ENCODE data around the gene CIRBP. TPM values are rescaled to one million over a fixed set of nuclear protein-coding genes. Genes with fewer than 3 reads are reported as not detected.

CIRBP gene
- total RNA-seq, 2 experiments from 2014 or later = 278 to 309 TPM

DNA sequence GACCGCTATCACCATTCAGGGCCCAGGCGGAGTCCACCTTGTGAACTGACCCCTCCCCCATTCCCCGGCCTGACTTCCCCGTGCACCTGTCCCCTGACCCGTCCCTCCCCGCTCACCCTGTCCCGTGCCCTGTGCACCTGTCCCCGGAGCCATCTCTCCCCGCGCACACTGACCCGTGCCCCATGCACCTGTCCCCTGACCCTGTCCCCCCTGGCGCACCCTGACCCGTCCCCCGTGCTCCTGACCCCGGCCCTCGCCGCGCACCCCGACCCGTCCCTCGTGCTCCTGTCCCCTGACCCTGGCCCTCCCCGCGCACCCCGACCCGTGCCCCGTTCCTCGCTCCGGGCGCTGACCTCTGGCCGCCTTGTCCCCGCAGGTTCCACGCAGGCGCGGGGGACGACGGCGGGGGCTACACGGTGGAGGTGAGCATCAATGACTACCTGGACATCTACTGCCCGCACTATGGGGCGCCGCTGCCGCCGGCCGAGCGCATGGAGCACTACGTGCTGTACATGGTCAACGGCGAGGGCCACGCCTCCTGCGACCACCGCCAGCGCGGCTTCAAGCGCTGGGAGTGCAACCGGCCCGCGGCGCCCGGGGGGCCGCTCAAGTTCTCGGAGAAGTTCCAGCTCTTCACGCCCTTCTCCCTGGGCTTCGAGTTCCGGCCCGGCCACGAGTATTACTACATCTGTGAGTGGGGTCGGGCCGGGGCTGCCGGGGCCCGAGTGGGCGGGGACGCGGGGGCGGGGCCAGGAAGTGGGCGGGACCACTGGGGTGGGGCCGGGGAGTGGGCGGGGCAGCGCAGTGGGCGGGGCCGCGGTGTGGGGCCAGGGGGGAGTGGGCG is 26.3 kb downstream of the CIRBP start:
- peak; percentile 48 for DNase-seq (ENCODE audit: low spot score)
- Histone ChIP-seq H3K27ac (ENCODE audit: low read depth, low read length, poor library complexity, severe bottlenecking) (no peak overlapping the region), H3K79me2 (ENCODE audit: insufficient read depth, low read depth, low read length) (no peaks in the 10 kb centered on the region), H3K4me3 (ENCODE audit: low read depth, low read length, poor library complexity, severe bottlenecking) (no peak overlapping the region), H3K4me2 (ENCODE audit: low read length) (peak overlapping the region; percentile 40; the same call in 1 of the 2 replicates), H4K20me1 (ENCODE audit: insufficient read depth, low read length) (no peaks in the 10 kb centered on the region), H3K9me2 (ENCODE audit: insufficient read depth, low read length) (no peaks in the 10 kb centered on the region), H3K36me3 (ENCODE audit: insufficient read depth, low read length) (no peaks in the 10 kb centered on the region), H3K4me1 (ENCODE audit: insufficient read depth, low read length, poor library complexity, severe bottlenecking) (peaks cover 34% of the 10 kb centered on the region), H3K9me3 (ENCODE audit: low read length) (no peaks in the 10 kb centered on the region), H2AFZ (ENCODE audit: low read length) (no peak overlapping the region)
- intact Hi-C loops (cut with micrococcal nuclease; ENCODE audit: unreplicated experiment) = no loop called here
- ChIA-PET CTCF (ENCODE audit: unreplicated experiment) (no interaction called here), POLR2A (no interaction called here)
- no TSS peak for BruUV-seq (replicated peaks)
- TF ChIP-seq EZH2phosphoT487 (IDR thresholded peaks at IDR 0.05; ENCODE audit: borderline replicate concordance, low read depth, low read length) = no peak
- no peak for TF ChIP-seq CTCF (conservative IDR thresholded peaks at IDR 0.05; ENCODE audit: low read length)

DNA sequence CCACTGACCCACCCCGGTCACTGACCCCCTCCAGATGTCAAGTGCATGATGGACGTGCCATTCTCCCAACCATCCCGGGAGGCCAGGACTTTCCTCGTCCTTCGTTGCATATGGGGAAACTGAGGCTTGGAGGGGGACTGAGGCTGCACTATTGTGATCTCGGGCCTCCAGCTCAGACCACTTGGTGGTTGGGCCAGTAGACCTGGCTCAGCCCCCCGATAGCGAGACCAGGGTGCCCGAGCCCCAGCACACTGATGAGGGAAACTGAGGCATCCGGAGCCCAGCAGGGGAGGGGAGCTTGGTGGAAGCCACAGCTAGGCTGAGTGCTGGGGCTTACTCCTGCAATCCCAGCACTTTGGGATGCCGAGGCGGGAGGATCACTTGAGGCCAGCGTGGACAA is 26.9 kb downstream of the CIRBP start:
- Histone ChIP-seq H4K20me1 (ENCODE audit: insufficient read depth, low read length) (no peaks in the 10 kb centered on the region), H2AFZ (ENCODE audit: low read length) (no peak overlapping the region), H3K9me2 (ENCODE audit: insufficient read depth, low read length) (no peaks in the 10 kb centered on the region), H3K79me2 (ENCODE audit: insufficient read depth, low read depth, low read length) (no peaks in the 10 kb centered on the region), H3K36me3 (ENCODE audit: insufficient read depth, low read length) (no peaks in the 10 kb centered on the region), H3K9me3 (ENCODE audit: low read length) (no peaks in the 10 kb centered on the region), H3K4me1 (ENCODE audit: insufficient read depth, low read length, poor library complexity, severe bottlenecking) (peaks cover 34% of the 10 kb centered on the region), H3K4me3 (ENCODE audit: low read depth, low read length, poor library complexity, severe bottlenecking) (no peak overlapping the region), H3K27ac (ENCODE audit: low read depth, low read length, poor library complexity, severe bottlenecking) (no peak overlapping the region), H3K4me2 (ENCODE audit: low read length) (no peak overlapping the region)
- TF ChIP-seq EZH2phosphoT487 (IDR thresholded peaks at IDR 0.05; ENCODE audit: borderline replicate concordance, low read depth, low read length) (no peak), CTCF (conservative IDR thresholded peaks at IDR 0.05; ENCODE audit: low read length) (no peak)
- ChIA-PET CTCF (ENCODE audit: unreplicated experiment) (no interaction called here), POLR2A (no interaction called here)
- BruUV-seq (replicated peaks) = no TSS peak
- DNase-seq (ENCODE audit: low spot score) = no peak
- intact Hi-C loops (cut with micrococcal nuclease; ENCODE audit: unreplicated experiment) = no loop called here

GRCh38 chr19:1296575-1297271 is 27.6 kb downstream of the CIRBP start:
- POLR2A ChIA-PET = no interaction called here
- no peaks in the 10 kb centered on the region for H3K36me3 ChIP-seq (ENCODE audit: insufficient read depth, low read length)
- TF ChIP-seq CTCF (conservative IDR thresholded peaks at IDR 0.05; ENCODE audit: low read length) (no peak), EZH2phosphoT487 (IDR thresholded peaks at IDR 0.05; ENCODE audit: borderline replicate concordance, low read depth, low read length) (no peak)
- H3K4me3 ChIP-seq (ENCODE audit: low read depth, low read length, poor library complexity, severe bottlenecking) = no peak overlapping the region
- no peak overlapping the region for H3K27ac ChIP-seq (ENCODE audit: low read depth, low read length, poor library complexity, severe bottlenecking)
- intact Hi-C loops (cut with micrococcal nuclease; ENCODE audit: unreplicated experiment) = no loop called here
- no peaks in the 10 kb centered on the region for H4K20me1 ChIP-seq (ENCODE audit: insufficient read depth, low read length)
- no peaks in the 10 kb centered on the region for H3K9me3 ChIP-seq (ENCODE audit: low read length)
- no peaks in the 10 kb centered on the region for H3K79me2 ChIP-seq (ENCODE audit: insufficient read depth, low read depth, low read length)
- no peaks in the 10 kb centered on the region for H3K9me2 ChIP-seq (ENCODE audit: insufficient read depth, low read length)
- H3K4me2 ChIP-seq (ENCODE audit: low read length) = no peak overlapping the region
- no peak overlapping the region for H2AFZ ChIP-seq (ENCODE audit: low read length)
- CTCF ChIA-PET (ENCODE audit: unreplicated experiment) = no interaction called here
- BruUV-seq (replicated peaks) = no TSS peak
- peaks cover 30% of the 10 kb centered on the region for H3K4me1 ChIP-seq (ENCODE audit: insufficient read depth, low read length, poor library complexity, severe bottlenecking)
- no peak for DNase-seq (ENCODE audit: low spot score)

All from OCI-LY7 (cell line).